ENCODE data around the gene RHEBL1.

DNA sequence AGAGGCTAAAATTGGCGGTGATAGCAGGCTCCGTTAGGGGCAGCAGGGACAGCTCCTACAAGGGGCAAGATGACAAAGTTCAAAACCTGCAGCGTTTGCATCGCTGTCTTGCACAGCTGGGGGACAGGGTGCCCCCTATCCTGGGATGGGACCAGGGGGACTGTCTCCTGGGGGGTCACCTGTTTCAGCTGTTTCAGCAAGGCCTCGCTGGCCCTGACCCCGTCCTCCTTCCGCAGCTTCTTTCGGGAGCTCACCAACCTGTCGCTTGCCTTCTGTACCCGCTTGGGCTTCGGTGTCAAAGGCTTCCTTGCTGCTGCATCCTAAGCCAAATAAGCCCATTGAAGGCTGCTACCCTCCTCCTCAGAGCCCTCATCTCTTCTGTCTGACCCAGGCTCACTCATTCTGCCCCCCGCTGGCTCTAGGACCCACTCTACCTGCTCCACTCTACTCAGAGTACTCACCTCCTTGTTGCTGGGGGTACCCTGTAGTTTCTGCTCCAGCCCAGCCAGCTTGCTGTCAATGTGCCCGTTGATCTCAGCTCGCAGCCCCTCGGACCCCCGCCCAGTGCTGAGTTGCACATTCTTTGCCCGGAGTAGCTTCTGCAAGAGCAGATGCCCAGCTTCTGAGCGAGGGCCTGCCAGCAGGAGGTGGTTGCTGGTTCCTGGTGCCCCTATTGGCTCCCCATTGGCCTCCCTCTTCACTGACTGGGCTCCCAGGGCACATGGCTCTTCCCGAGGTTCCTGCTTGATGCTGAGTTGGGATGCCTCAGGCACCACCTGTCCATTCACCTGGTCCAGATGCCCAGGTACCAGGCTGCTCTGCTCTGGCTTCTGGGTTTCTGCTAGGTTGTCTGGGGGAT lies 38.8 kb downstream of the RHEBL1 start:
- TF ChIP-seq YY1 (IDR thresholded peaks at IDR 0.05; ENCODE audit: low read depth) (no peak), RAD21 (IDR thresholded peaks at IDR 0.05; ENCODE audit: low read depth) (no peak), TAF1 (IDR thresholded peaks at IDR 0.05; ENCODE audit: low read depth) (no peak), EP300 (IDR thresholded peaks at IDR 0.05; ENCODE audit: borderline replicate concordance) (no peak), TCF12 (IDR thresholded peaks at IDR 0.05; ENCODE audit: low read depth) (no peak), ZBTB7A (IDR thresholded peaks at IDR 0.05; ENCODE audit: low read depth) (no peak), CEBPB (IDR thresholded peaks at IDR 0.05) (no peak), CREB1 (IDR thresholded peaks at IDR 0.05; ENCODE audit: low read depth) (no peak), TEAD4 (IDR thresholded peaks at IDR 0.05) (no peak), EGR1 (IDR thresholded peaks at IDR 0.05) (no peak)
- TF ChIP-seq, protein P1, sequence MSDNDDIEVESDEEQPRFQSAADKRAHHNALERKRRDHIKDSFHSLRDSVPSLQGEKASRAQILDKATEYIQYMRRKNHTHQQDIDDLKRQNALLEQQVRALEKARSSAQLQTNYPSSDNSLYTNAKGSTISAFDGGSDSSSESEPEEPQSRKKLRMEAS (IDR thresholded peaks at IDR 0.05): no peak
- TF ChIP-seq, protein P2, sequence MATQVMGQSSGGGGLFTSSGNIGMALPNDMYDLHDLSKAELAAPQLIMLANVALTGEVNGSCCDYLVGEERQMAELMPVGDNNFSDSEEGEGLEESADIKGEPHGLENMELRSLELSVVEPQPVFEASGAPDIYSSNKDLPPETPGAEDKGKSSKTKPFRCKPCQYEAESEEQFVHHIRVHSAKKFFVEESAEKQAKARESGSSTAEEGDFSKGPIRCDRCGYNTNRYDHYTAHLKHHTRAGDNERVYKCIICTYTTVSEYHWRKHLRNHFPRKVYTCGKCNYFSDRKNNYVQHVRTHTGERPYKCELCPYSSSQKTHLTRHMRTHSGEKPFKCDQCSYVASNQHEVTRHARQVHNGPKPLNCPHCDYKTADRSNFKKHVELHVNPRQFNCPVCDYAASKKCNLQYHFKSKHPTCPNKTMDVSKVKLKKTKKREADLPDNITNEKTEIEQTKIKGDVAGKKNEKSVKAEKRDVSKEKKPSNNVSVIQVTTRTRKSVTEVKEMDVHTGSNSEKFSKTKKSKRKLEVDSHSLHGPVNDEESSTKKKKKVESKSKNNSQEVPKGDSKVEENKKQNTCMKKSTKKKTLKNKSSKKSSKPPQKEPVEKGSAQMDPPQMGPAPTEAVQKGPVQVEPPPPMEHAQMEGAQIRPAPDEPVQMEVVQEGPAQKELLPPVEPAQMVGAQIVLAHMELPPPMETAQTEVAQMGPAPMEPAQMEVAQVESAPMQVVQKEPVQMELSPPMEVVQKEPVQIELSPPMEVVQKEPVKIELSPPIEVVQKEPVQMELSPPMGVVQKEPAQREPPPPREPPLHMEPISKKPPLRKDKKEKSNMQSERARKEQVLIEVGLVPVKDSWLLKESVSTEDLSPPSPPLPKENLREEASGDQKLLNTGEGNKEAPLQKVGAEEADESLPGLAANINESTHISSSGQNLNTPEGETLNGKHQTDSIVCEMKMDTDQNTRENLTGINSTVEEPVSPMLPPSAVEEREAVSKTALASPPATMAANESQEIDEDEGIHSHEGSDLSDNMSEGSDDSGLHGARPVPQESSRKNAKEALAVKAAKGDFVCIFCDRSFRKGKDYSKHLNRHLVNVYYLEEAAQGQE (IDR thresholded peaks at IDR 0.05; ENCODE audit: low read depth): no peak
- TF ChIP-seq, protein P3, sequence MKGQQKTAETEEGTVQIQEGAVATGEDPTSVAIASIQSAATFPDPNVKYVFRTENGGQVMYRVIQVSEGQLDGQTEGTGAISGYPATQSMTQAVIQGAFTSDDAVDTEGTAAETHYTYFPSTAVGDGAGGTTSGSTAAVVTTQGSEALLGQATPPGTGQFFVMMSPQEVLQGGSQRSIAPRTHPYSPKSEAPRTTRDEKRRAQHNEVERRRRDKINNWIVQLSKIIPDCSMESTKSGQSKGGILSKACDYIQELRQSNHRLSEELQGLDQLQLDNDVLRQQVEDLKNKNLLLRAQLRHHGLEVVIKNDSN (IDR thresholded peaks at IDR 0.05): no peak

Measured in Ishikawa (cell line).